HCEC 1CT (cell line): ENCODE measurements around the gene MPPE1.

Source experiments
- DNase-seq: peaks from one replicate; pipeline ENCODE4 v3.0.0-alpha.2; 2017

The MPPE1 gene

DNA sequence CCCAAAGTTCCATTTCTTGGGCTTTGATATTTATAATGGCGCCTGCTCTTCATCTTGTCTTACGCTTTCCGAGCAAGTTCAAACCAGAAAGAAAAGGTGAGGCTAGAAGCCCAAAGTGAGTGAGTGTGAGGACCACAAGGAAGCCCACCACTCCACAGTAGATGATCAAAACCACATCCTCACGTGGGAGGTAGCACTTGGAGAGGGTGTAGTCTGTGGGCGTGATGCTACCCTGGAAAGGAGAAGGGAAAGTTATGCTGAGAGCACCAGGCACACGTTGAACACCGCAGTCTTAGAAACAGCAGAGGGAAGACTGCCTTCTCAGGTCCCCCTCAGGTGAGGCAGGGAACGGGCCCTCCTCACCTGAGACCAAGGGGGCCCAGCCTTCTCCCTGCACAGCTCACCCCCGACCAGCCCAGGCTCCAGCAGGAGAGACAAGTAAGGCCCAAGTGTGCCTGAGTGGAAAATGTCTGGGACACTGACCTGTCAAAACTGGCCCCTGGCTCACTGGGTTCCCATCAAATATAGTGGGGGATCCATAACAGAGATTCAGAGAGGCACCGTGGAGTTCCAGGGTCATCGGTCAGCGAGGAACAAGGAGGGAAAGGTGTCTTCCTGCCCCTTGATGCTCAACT lies 23.6 kb downstream of the MPPE1 start:
- no peak for DNase-seq

DNA sequence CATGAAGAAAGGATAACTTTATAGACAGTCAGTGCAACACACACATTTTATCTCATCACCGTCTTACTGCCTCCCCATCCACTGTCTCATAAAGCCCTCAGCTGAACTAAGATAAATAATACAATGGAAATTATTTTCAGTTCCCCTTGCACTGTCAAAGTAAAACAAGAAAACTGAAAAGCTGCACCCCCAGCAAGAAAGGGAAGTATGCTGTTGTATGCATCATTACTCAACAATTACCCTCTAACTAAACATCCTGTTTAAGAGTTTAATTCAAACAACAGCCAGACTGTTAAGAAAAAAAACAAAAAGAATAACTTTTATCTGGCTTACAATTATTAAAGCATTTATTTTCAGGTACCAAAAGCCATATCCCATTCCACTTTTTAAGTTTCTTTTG lies 25.0 kb downstream of the MPPE1 start:
- peak; percentile 46 for DNase-seq

DNA sequence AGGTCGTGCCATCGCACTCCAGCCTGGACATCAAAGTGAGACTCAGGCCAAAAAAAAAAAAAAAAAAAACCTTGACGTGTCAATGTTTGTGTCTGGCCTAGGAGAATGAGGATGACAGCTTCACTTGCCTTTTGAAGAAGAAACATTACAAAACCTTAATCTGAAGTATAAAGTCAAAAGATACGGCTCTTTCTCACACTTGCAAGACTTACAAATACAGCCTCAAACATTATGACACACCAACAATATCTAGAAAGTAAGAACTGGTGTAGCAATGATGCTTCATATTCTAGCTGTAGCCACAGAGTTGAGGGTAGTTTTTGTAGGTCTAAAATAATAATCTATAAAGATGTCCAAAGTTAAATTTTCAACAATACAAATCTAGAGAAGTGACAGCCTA lies 25.5 kb downstream of the MPPE1 start:
- no peak for DNase-seq

DNA sequence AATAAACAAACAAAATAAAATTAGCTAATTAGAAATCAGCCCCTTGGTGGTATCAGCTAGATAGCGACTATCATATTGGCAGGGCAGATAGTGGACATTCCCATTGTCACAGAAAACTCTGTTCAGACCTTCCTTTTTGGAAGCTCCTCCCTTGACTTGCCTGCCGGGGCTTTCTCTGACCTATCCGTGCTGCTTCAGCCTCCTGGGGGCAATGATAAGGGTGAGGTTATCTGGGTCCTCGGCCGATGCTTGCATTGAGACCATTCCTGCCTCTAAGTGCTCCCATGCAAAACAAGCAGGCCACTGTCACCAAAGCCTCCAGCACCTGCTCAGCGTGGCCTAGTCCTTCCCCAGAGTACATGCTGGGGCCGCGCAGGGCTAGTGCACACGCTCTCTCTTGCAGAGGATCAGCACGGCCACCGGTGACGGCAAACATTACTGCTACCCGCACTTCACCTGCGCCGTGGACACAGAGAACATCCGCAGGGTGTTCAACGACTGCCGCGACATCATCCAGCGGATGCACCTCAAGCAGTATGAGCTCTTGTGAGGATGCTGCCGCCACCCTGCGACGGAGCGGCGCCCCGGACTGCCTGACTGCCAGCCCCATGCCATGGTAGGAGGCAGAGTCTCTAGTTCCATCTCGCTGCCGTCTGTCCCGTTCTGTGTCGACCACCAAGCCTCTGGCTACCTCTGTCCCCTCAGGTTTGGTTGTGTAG lies 27.4 kb downstream of the MPPE1 start:
- DNase-seq = no peak

DNA sequence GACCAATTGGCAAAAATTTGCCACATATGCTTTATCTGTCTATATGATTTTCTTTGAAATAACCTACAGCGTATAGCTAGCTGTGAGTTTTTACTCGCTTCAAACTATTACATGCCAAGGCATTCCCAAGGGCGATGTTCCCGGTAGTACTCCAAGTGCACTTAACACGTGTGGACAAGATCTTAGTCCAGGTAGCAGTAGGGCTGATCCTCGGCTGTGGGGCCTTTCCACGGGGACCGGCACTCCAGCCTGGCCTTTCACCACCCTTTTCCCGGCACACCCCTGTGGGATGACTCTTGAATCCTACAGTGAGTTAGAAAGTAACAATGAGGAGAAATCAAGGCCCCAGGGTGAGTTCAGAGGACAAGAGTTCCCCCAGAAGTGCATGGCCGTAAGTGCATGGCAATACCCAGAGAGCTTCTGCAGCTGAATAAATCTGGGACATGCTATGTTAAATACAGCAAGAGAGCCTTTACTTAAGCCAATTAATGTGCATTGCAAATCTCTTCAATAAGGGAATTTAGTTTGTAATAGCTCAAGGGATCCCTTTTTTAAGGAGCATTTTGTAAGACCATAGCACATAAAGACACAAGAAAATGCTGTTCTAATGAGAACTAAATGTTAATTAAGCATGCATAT lies 30.5 kb downstream of the MPPE1 start:
- DNase-seq = no peak

DNA sequence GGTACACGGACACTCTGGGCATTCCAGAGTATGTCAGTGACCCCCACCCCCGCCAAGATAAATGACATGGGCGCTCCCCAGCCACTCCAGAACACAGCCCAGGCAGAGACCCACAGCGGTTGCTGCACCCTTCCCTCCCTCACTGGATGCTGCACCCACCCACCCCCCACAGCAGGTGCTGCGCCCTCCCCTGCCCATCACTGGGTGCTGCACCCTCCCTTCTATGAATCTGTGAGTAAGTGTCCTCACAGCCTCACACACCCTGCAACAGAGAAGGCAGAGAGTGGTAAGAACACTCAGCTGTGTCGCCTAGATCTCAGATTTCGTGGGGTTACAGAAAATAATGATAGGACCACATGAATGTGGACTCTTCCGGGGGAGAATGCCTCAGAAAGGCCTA lies 33.4 kb downstream of the MPPE1 start:
- no peak for DNase-seq

DNA sequence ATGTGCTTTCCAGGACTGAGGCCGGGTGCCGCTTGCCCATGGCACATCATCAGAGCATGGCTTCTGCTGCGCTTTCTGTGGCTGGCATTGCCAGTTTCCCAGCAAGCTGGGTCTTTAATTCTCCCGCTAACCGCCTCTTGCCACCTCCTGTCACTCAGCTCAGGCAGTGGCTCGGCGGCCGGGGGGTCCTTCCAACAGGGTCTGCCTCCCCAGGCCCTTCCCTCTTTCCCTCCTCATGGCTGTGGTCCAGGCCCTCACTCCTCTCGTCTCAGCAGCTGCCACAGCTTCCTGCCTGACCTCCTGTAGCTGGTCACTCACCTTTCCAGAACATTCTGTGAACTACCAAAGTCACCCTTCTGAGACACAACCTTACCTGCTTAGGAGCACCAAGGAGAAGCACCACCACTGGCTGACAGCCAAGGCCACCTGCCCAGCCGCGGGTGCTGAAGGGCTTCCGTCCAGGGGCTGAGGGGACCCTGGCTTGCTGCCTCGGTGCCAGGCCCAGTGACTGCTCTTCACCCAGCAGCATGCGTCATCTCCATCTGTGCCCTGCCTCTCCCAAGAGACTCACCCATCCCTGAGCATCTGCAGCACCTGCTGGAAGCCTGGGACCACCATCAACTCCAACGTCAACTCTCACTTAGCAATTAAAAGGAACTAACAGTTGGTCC lies 34.3 kb downstream of the MPPE1 start:
- DNase-seq = no peak

DNA sequence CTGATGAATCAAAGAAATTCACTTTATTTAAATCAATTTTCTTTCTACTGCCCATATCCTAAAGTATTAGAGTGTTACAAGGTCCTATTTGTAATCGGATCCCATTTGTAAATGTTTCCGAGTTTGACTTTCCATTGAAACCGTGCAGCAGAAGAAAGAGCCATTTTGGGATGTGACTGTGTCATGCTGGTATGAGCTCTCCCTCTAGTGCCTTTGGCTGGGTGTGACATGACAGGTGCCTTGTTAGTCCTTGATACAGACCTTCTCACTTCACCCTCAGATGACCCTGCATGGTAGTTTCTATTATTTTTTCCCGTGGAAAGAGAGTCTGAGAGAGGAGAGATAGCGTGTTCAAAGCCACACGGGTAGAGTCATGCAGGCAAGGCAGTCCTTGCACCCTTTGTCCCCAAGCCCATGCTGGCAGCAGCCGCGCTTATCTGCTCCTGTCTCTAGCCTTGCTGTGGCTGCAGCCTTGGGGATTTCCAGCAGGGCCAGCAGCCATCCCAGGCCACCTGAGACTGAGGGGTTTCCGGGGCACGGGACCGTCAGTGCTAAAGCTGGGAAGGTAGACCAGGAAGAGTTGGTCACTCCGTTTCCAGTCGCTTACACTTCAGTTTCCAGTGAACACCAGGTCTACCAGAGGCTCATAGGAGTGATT lies 35.5 kb downstream of the MPPE1 start:
- peak; percentile 28 for DNase-seq

DNA sequence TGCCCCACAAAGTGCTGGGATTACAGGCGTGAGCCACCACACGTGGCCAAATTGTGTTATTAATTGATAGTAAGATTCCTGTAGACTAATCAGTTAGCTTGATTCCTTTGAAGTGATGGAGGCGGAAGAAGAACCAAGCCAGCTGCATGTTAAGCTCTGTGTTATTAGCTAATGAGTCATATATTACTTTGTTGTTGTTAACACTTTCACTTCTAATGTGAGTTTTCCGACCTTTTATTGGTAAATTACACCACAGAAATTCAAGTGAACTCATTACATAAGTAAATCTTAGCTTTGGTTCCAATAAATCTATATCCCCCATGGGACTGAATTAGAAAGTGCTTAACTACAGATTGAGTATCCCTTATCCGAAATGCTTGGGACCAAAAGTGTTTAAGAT lies 36.6 kb downstream of the MPPE1 start:
- DNase-seq = peak; percentile 29

DNA sequence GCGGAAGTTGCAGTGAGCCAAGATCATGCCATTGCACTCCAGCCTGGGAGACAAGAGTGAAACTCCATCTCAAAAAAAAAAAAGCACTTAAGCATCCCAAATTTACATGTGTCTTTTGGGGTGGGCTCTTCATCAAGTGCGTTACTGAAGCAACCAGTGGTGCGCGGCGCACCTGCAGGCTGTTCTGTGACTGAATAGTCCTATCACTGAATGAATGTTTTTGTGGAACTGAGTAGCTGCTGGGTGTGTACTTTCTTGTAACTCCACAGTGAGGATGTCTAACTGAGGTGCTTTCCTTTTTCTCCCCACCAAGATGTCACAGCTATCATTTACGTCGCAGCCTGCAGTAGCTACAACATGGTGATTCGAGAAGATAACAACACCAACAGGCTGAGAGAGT lies 39.9 kb downstream of the MPPE1 start:
- no peak for DNase-seq

DNA sequence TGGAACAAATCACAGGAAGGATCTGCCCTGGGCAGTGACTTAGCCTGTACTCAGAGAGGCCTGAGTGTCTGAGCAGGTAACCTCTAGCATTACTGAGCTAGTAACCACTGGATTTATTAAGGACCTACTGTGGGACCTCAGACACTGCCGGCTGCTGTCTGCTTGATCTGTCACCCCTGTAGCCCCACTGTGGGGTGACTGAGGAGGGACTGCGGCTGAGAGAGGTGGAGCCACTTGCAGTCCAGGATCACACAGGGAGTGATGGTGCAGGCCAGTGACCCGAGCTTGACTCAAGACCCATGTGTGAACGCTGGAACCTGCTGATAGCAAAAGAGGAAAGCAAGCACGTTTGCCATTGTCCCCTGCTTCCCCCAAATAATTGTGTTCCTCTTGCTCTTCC lies 41.4 kb downstream of the MPPE1 start:
- no peak for DNase-seq

DNA sequence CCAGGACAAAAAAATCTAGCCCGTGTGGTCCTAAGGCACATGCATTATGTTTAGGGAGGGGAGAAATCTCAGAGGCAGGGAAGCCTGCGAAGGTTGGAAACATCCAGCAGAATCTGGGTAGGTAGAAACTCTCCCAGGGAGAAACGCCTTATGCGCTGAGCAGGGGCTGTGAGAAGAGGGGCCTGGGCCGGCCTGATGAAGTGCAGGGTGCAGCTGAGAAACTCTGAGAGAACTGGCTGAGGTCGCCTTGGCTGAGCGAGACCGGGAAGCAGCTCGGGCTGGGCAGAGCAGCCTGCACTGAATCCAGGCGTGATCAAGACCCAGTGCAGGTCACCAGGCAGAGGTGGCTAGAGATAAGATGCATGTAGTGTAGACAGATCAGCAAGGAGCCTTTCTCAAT lies 41.8 kb downstream of the MPPE1 start:
- no peak for DNase-seq

DNA sequence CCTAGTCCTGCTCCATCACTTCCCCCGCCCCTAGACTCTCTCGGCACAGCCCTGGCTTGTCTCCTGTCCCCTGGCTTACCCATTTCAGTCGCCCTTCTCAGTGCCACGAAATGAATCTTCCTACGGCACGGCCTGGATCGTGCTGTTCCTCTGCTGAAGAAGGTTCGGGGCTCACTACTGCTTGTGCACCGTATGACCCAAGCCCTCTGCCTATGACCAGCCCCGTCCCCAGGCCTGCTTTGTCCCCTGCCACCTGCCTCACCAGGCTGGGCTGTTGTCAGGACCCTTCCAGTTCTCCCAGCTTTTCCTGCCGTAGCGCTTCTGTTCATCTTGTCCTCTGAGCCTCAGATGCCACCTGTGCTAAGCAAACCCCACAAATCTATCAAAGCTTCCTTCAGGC lies 43.0 kb downstream of the MPPE1 start:
- DNase-seq = no peak

DNA sequence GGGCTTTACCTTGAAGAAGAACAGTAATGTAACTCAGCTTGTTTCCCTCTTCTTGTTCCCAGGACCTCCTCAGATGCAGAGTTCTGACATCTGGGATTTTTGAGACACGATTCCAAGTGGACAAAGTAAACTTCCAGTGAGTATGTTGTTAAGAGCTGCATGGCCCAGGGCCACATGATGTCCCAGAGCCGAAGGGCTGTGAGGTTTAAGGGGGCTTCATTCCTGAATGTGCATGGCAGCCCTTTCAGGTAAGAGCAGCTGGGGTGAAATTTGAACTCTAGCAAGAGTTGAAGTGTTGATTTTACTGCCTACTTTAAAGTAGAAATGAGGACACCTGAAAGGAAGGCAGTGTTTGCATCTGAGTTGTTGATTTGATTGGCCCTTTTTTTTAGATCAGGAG lies 43.6 kb downstream of the MPPE1 start:
- DNase-seq = no peak

DNA sequence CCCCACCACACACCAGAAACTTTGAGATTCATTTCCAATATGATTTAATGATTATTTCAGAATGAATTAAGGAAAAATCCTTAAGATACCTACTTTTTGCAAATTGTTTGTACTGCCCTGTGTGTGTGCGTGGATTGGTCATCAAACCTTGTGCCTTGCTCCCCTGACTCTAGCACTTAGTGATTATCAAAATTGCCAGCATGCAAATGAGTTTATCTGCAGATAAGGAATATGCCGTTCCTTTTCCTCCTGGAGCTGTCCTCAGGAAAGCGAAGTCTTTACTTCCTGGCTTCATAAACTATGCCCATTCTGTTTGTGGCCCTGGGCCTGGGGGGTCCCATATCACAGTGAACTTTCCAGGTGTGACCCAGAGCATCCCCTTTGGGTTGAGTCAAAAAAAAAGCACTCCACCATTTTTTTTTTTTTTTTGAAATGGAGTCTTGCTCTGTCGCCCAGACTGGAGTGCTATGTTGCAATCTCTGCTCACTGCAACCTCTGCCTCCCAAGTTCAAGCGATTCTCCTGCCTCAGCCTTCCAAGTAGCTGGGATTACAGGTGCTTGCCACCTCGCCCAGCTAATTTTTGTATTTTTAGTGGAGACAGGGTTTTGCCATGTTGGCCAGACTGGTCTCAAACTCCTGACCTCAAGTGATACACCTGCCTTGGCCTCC lies 45.5 kb downstream of the MPPE1 start:
- no peak for DNase-seq

DNA sequence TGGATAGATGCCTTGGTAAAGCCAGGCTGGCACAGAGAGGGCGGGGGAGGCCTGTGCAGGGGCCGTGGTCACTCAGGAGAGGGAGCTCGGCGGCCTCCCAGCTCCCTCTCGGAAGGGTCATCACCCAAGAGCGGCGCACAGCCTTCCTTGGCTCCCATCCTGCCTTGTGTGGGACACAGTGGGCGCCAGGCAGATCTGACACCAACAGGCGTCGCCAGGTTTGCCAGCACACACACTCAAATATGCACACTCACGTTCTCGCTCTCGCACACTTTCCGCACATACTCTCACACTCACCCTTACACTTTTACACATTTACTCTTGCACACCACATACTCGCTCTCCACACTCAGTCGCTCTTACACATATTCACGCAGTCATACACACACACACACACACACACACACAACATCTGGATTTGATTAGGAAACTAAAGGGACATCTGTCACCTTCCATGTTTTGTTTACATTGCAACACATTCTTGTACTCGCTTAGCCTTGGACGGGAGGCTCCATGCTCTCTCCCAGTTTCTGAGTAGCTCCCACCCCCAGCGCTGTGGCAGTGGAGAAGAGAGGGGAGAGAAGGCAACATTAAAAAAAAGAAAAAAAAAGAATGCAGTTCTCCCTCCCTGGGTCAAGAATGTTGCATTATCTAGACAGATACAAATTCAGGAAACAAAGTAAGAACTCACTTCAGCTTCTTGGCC lies 46.4 kb downstream of the MPPE1 start:
- DNase-seq = no peak

DNA sequence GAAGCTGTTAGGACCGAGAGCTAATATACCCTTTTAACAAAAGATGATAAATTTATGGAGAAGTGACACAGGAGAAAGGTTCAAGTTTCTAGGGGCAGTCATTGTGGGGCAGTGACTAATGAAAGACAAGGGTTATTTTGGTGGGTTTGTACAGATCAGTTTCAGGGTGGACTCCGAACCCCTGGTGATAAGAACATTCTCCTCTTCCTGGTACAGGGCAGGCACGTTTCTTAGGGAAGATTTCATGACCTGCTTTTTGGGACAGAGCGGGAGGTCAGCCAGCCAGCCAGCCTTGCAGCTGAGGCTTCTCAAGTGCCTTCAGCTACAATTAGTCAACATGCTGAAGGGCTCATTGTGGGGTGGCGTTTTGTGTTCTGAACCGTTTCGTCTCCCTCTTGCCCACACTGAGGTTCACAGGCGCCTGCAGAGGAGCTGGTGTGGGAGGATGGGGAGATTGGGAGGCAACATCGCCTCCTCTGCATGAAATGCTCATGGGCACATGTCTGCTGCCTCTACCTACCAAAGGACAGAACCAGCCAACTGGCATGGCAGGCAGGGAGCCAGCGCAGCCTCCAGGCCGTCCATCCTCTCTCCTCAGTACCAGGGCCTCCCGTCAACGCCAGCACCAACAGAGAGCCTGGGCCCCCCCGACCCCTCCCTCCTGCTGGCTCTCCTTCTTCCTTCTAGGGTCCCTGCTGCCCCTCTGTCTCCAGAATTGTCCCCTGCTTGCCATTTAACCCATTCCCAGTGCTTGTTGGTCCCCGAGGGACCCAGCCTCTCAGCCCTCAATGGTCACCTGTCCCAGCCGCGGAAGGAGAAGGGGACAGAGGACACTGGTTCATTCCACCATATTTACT lies 47.3 kb downstream of the MPPE1 start:
- DNase-seq = no peak

DNA sequence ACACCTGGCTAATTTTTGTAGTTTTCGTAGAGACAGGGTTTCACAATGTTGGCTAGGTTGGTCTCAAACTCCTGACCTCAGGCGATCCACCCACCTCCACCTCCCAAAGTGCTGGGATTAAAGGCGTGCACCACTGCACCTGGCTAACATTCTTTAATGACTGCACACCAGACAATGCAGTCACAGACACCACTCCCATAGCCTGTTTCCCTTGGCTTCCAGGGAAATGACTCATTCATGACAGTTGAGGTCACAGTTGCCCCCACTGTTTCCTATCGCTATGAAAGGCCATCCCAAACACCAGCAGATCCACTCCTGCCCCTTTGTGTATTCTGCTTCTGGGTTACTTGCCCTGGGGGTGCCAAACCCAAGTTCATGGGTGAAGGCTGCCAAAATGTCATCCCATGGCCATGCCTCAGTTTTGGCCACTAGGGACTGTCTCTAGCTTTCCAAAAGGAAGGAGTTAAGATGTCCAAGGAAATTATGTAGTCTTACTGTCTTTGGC lies 48.2 kb downstream of the MPPE1 start:
- DNase-seq = peak; percentile 87

DNA sequence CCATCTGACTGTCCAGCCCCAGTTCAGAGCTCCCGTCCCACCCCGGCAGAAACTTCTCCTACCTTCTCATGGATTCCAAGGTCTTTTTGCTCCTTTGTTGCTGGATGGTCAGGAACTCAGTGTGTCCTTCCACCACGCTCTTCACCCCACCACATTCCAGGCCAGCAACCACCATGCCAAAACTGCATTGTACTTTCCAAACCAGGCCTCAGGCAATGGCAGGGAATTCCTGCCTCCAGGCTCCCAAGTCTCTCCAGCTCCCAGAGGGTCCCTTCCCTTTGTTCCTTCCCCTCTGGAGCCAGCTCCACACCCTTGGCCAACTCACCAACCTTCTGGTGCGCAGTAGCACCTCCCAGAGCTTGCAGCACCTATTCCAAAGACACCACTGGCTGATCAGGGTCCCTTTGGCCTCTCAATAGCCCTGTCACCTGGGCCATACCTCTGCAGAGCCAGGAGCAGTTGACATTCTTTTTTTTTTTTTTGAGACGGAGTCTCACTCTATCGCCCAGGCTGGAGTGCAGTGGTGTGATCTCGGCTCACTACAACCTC lies 48.8 kb downstream of the MPPE1 start:
- DNase-seq = no peak

DNA sequence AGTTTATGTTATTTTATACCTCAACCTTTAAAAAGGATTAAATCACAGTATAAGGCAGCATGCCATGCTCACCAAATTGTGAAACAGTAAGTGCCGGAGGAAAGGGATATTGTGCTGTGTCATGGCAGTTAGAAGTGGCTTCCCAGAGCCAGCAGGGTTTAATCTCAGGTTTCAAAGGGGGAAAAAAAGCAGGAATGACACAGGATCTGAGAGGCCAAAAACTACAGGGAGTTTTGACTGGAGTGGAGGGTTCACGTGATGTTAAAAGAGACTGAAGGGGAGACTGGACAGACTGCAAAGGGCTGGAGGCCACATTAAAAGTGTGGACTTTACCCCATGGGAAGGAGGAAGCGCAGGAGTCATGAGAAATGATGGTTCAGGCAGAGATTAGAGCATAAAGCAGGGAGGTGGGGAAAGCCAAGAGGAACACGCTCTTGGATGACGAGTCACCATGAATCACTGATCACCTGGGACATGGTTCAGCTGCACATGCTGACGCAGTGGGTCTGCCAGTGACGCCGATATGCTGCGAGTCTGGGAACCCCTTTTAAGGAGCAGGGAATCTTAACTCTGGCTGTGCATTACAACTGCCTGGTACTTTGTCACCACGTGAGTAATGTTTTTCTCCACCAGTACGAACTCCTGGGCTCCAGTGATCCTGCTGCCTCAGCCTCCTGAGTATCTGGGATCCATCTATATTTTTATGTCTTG lies 50.8 kb downstream of the MPPE1 start:
- peak; percentile 100 for DNase-seq
